Common myeloid progenitor, CD34-positive (primary cell): Measurements from ENCODE around the gene KHDC4.

ENCODE experiments used
- CTCF ChIA-PET: fragments of 350-600 bp; sonication (Branson Sonifier 250); formaldehyde crosslinking; loops from one replicate; lab custom pipeline; 2021; ENCODE audit warnings: antibody characterized with exemption; lab: Charles Lee
- POLR2A ChIA-PET: fragments of 350-600 bp; sonication (Branson Sonifier 250); formaldehyde crosslinking; loops from one replicate; lab custom pipeline; 2021; ENCODE audit warnings: antibody characterized with exemption; lab: Charles Lee
- DNase-seq, 3 donors: peaks; one replicate each; pipeline versions ENCODE4 v3.0.0 to v3.0.0-alpha.2; 2013
- H3K27ac ChIP-seq, 2 experiments: 1 replicate in 1 of 2; 2 replicates in 1 of 2; pipeline ENCODE4 v1.7.0; 2013; ENCODE audit warnings: inconsistent platforms in 2 of 2, low read length in 2 of 2, mild to moderate bottlenecking in 2 of 2, low read depth in 1 of 2, moderate library complexity in 1 of 2; ENCODE audit not compliant: severe bottlenecking in 2 of 2, insufficient read depth in 1 of 2, poor library complexity in 1 of 2
- H3K27me3 ChIP-seq, 5 experiments: replicated peaks in 2 of 5; 1 replicate in 3 of 5; 2 replicates in 2 of 5; pipeline versions ENCODE4 v1.6.1 to v1.7.0; 2013; ENCODE audit warnings: low read length in 4 of 5, mild to moderate bottlenecking in 2 of 5, moderate library complexity in 2 of 5, inconsistent platforms in 1 of 5; ENCODE audit not compliant: insufficient read depth in 5 of 5, control insufficient read depth in 4 of 5
- H3K36me3 ChIP-seq, 4 experiments: 1 replicate in 2 of 4; 2 replicates in 2 of 4; pipeline versions ENCODE4 v1.6.1 to v1.7.0; 2013; ENCODE audit warnings: low read length in 3 of 4, control low read depth in 1 of 4, mild to moderate bottlenecking in 1 of 4; ENCODE audit not compliant: control insufficient read depth in 4 of 4, insufficient read depth in 4 of 4
- H3K4me1 ChIP-seq, 4 experiments: 1 replicate in 3 of 4; 2 replicates in 1 of 4; pipeline versions ENCODE4 v1.6.1 to v1.7.1; 2013; ENCODE audit warnings: low read length in 3 of 4, mild to moderate bottlenecking in 3 of 4, control low read depth in 1 of 4, inconsistent platforms in 1 of 4, moderate library complexity in 1 of 4; ENCODE audit not compliant: control insufficient read depth in 4 of 4, insufficient read depth in 4 of 4; ENCODE audit errors: control extremely low read depth in 1 of 4
- H3K4me3 ChIP-seq, 7 experiments: 1 replicate in 4 of 7; 2 replicates in 3 of 7; pipeline versions ENCODE4 v1.5.1 to v1.7.0; 2013; ENCODE audit warnings: mild to moderate bottlenecking in 7 of 7, low read length in 6 of 7, moderate library complexity in 6 of 7, inconsistent platforms in 2 of 7, low read depth in 2 of 7, control low read depth in 1 of 7; ENCODE audit not compliant: insufficient read depth in 4 of 7, control insufficient read depth in 1 of 7; ENCODE audit errors: extremely low read depth in 1 of 7
- H3K9me3 ChIP-seq, 5 experiments: 1 replicate in 4 of 5; 2 replicates in 1 of 5; pipeline versions ENCODE4 v1.6.1 to v1.7.1; 2013; ENCODE audit warnings: low read length in 4 of 5, mild to moderate bottlenecking in 2 of 5, inconsistent platforms in 1 of 5, low read depth in 1 of 5, moderate library complexity in 1 of 5; ENCODE audit not compliant: control insufficient read depth in 4 of 5, insufficient read depth in 2 of 5; ENCODE audit errors: control extremely low read depth in 1 of 5
- WGBS: methylation state at CpG from one replicate; pipeline ENCODE4 v1.1.5; 2013; ENCODE audit not compliant: insufficient coverage; 5-methylcytosine and 5-hydroxymethylcytosine counted together

The KHDC4 gene

DNA sequence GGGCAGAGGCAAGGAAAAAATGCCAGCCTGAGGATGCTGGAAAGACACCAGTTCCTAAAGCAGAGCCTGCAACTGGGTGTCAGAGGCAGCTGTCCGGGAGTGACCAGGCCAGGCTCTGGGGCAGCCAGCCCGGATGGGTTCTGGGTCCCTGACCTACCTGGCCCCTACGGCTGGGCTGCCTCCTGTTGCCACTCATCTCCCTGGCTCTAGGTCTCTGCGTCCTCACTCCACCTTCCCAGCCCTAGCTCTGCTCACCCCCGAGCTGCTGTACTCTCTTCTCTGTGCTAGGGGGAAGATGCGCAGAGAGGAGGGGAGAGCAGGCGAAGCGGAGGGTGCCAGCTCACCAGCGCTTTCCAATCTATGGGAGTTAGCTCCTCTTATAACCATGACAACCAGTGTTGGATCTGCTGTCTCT, 35.2 kb upstream of the KHDC4 start:
- Histone ChIP-seq H3K9me3 (no peaks in the 10 kb centered on the region), H3K4me1 (peaks cover 33 to 90% (median 84%) of the 10 kb centered on the region in 4 experiments), H3K36me3 (peaks cover 24 to 81% (median 50%) of the 10 kb centered on the region in 4 experiments), H3K27me3 (no peaks in the 10 kb centered on the region), H3K4me3 (peak overlapping the region in 3 of 7 experiments; percentile 13 to 24 (median 16)), H3K27ac (peak overlapping the region; percentile 35 to 95)
- 77% methylated on average over 5 of the region's 9 CpGs for WGBS
- CTCF ChIA-PET: interaction anchor here (0.5 to 11.9 kb wide), 7 partner anchors 10 to 162 kb away, joined by 3 to 208 read pairs (median 11); partner anchors contain the start of gene ARHGEF2
- DNase-seq: no peak
- POLR2A ChIA-PET: interaction anchor here (0.7 to 6.2 kb wide), 2 partner anchors 8 to 36 kb away, joined by 4 to 60 read pairs; partner anchors contain the start of gene ARHGEF2

DNA sequence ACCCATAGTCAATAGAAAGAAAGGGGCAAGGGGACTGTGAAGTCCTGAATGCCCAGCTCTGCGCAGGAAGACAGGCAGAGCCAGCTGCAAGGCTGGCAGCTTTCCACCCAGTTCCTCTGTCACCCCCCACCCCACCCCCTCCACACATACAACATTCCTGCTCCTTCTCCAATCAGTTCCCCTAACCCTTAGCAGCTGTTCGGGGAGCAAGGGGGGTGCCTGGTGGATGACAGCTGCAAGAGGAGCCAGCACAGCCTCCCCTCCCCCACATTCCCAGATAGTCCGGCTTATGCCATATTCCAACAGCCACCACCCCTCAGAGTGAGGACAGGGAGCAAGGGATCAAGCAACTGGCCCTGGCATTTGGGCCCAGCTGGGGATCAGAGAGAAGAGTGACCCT, 34.5 kb upstream of the KHDC4 start:
- ChIA-PET POLR2A (interaction anchor here (0.6 to 6.2 kb wide), 2 partner anchors 9 to 33 kb away, joined by 3 to 60 read pairs; partner anchors contain the start of gene ARHGEF2), CTCF (interaction anchor here (0.5 to 11.9 kb wide), 8 partner anchors 11 to 224 kb away, joined by 3 to 208 read pairs (median 14); partner anchors contain the start of gene ARHGEF2)
- 40% methylated on average over 1 of the region's 3 CpGs for WGBS
- Histone ChIP-seq H3K36me3 (peaks cover 26 to 76% (median 52%) of the 10 kb centered on the region in 4 experiments), H3K4me1 (peaks cover 27 to 83% (median 77%) of the 10 kb centered on the region in 4 experiments), H3K27me3 (no peaks in the 10 kb centered on the region), H3K4me3 (peak overlapping the region in 4 of 7 experiments; percentile 2 to 59 (median 22)), H3K27ac (peak overlapping the region; percentile 61 to 95), H3K9me3 (no peaks in the 10 kb centered on the region)
- DNase-seq: no peak

DNA sequence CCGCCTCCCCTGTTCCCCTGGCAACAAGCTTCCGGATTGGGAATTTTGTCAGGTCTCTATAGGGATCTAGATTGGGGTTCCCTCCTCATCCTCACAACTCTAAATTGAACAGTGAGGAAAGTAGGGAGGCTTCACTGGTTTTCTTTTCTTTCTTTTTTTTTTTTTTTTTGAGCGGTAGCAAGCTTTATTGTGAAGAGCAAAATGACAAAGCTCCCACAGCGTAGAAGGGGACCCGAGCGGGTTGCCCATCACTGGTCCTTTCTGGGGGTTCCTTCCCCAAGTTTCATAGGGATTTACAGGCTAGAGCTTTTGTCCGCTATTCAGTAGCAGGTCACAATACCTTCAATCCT, 33.8 kb upstream of the KHDC4 start:
- DNase-seq: no peak
- WGBS: 61% methylated on average over 3 of the region's 7 CpGs
- H3K4me3 ChIP-seq: peak overlapping the region in 5 of 7 experiments; percentile 36 to 59 (median 46)
- H3K36me3 ChIP-seq: peaks cover 26 to 74% (median 56%) of the 10 kb centered on the region in 4 experiments
- POLR2A ChIA-PET: interaction anchor here (1.0 to 6.2 kb wide), 3 partner anchors 9 to 30 kb away, joined by 3 to 60 read pairs (median 3); partner anchors contain the start of gene ARHGEF2
- CTCF ChIA-PET: interaction anchor here (0.7 to 11.9 kb wide), 10 partner anchors 11 to 624 kb away, joined by 3 to 208 read pairs (median 10); partner anchors contain the start of genes ARHGEF2 and KHDC4
- H3K4me1 ChIP-seq: peaks cover 23 to 79% (median 71%) of the 10 kb centered on the region in 4 experiments
- H3K27me3 ChIP-seq: no peaks in the 10 kb centered on the region
- peak overlapping the region; percentile 61 to 95 for H3K27ac ChIP-seq
- no peaks in the 10 kb centered on the region for H3K9me3 ChIP-seq

DNA sequence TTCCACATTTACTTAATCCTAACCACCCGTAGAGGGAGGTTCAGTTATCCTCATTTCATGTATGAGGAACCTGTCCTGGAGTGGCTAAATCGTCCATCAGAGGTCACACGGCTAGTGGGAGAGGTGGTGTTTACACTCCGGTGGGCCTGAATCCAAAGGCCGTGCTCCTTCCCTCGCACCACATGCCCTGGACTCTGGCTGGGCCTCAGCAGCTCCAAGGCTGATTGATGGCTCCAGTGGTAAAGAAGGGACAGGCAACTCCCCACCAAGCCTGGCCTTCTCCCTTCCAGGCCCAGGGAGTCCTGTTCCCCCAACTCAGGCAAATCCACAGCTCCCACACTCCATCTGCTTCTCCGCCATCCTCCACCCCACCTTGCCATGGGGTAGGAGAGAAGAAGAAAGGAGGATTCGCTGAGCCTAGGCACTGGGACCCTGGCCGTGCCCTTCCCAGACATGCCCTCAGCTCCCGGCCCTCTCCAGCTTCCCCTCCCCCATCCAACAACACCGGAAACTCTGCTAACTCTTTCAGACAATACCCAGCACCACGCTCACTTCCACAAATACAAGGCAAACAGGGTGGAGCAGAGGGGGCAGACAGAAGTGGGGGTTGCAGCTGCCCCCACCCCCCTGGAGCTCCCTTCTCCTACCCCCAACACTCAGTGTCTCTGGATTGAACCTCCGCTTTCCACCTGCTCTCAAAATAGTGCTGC, 33.3 kb upstream of the KHDC4 start:
- DNase-seq: no peak
- POLR2A ChIA-PET: interaction anchor here (1.0 to 6.2 kb wide), 3 partner anchors 10 to 29 kb away, joined by 3 to 60 read pairs (median 3); partner anchors contain the start of gene ARHGEF2

DNA sequence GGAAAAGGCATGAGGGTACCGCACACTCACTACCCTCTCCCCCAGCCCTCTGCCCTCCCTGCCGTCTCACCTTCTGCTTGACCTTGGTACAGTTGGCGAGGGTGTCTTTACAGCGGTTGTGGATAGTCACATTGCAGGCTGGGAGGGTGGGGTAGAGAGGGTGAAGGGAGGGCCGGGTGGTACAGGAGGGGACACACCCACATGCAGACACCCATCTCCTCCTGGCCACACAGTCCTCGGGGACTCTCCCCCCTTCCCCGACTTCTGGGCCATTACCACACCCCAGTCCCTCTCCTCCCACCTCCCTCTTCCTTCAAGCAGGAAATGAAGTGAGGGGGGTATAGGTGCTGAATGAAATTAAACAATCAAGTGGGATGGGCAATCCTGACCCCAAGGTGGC, 32.5 kb upstream of the KHDC4 start:
- peak overlapping the region; percentile 43 to 95 for H3K27ac ChIP-seq
- H3K4me3 ChIP-seq: no peak overlapping the region
- POLR2A ChIA-PET: interaction anchor here (6.2 kb wide), 1 partner anchor 10 kb away, joined by 60 read pairs; the partner anchor contains the start of gene ARHGEF2
- CTCF ChIA-PET: interaction anchor here (1.1 to 11.9 kb wide), 13 partner anchors 9 to 42 kb away, joined by 3 to 208 read pairs (median 7); partner anchors contain the start of genes ARHGEF2 and KHDC4
- peaks cover 15 to 76% (median 61%) of the 10 kb centered on the region in 4 experiments for H3K4me1 ChIP-seq
- H3K9me3 ChIP-seq: no peaks in the 10 kb centered on the region
- no peaks in the 10 kb centered on the region for H3K27me3 ChIP-seq
- peaks cover 32 to 75% (median 66%) of the 10 kb centered on the region in 4 experiments for H3K36me3 ChIP-seq
- DNase-seq: no peak
- WGBS: no CpG with 5 or more reads among the region's 7 CpGs

More for the DNA sequence above, 33.3 kb upstream of the KHDC4 start:
- no peaks in the 10 kb centered on the region for H3K27me3 ChIP-seq
- peak overlapping the region in 5 of 7 experiments; percentile 36 to 59 (median 46) for H3K4me3 ChIP-seq
- H3K27ac ChIP-seq: peak overlapping the region; percentile 43 to 95
- H3K4me1 ChIP-seq: peaks cover 17 to 79% (median 69%) of the 10 kb centered on the region in 4 experiments
- peaks cover 27 to 74% (median 61%) of the 10 kb centered on the region in 4 experiments for H3K36me3 ChIP-seq
- CTCF ChIA-PET: interaction anchor here (0.7 to 11.9 kb wide), 13 partner anchors 10 to 624 kb away, joined by 3 to 208 read pairs (median 7); partner anchors contain the start of genes ARHGEF2 and KHDC4
- H3K9me3 ChIP-seq: no peaks in the 10 kb centered on the region
- WGBS: no CpG with 5 or more reads among the region's 13 CpGs

DNA sequence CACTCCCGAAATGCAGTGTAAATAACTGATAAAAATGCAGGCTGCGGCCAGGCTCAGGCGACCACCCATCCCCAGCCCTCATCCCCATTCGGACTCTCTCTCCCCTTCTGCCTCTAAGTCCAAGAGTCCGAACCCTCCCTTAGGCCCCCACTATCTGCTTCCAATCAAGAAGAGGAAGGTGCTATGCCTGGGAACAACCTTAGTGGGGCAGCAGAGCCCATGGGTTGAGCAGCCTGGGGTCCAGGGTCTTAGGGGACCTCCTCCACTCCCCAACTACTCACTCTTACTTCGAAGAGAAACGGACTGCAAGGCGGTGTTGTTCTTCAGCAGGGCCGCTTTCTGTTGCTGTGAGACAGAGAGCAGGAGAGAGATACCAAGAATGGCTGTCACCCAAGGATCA, 31.9 kb upstream of the KHDC4 start:
- POLR2A ChIA-PET: interaction anchor here (6.2 kb wide), 1 partner anchor 11 kb away, joined by 60 read pairs; the partner anchor contains the start of gene ARHGEF2
- WGBS: 90% methylated on average over 5 of the region's 9 CpGs
- Histone ChIP-seq H3K27me3 (no peaks in the 10 kb centered on the region), H3K27ac (peak overlapping the region in 1 of 2 experiments; percentile 95), H3K4me1 (peaks cover 15 to 70% (median 55%) of the 10 kb centered on the region in 4 experiments), H3K9me3 (no peaks in the 10 kb centered on the region), H3K36me3 (peaks cover 34 to 80% (median 71%) of the 10 kb centered on the region in 4 experiments), H3K4me3 (no peak overlapping the region)
- peak in 2 of 3 donors; percentile 52 to 53 for DNase-seq
- CTCF ChIA-PET: interaction anchor here (1.4 to 11.9 kb wide), 8 partner anchors 13 to 100 kb away, joined by 4 to 208 read pairs (median 10); partner anchors contain the start of genes ARHGEF2 and KHDC4
